ENCODE data around the gene ATG16L2. TPM values are rescaled to one million over a fixed set of nuclear protein-coding genes. Genes with fewer than 3 reads are reported as not detected.

The ATG16L2 gene, protein sequence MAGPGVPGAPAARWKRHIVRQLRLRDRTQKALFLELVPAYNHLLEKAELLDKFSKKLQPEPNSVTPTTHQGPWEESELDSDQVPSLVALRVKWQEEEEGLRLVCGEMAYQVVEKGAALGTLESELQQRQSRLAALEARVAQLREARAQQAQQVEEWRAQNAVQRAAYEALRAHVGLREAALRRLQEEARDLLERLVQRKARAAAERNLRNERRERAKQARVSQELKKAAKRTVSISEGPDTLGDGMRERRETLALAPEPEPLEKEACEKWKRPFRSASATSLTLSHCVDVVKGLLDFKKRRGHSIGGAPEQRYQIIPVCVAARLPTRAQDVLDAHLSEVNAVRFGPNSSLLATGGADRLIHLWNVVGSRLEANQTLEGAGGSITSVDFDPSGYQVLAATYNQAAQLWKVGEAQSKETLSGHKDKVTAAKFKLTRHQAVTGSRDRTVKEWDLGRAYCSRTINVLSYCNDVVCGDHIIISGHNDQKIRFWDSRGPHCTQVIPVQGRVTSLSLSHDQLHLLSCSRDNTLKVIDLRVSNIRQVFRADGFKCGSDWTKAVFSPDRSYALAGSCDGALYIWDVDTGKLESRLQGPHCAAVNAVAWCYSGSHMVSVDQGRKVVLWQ
- total RNA-seq (2021) (22.2 to 29.0 TPM (median 28.6 TPM) in 3 replicates), Bru-seq, nascent RNA (percentile 52 among the genes with signal in this experiment)
- long read RNA-seq, experiment 1, transcript ATG16L2-203 (16 exons, 3,841 nt): major isoform, 5 of 52 reads
- long read RNA-seq, experiment 1, partial matches to known transcripts: 13 of 52 reads
- long read RNA-seq, experiment 1, other reads (novel, unspliced or antisense): 25 of 52 reads
- long read RNA-seq, experiment 2, partial matches to known transcripts: 2 of 8 reads
- long read RNA-seq, experiment 2, other reads (novel, unspliced or antisense): 5 of 8 reads
- long read RNA-seq, experiment 3, partial matches to known transcripts: 0 of 1 reads
- long read RNA-seq, experiment 3, other reads (novel, unspliced or antisense): 1 of 1 reads

DNA sequence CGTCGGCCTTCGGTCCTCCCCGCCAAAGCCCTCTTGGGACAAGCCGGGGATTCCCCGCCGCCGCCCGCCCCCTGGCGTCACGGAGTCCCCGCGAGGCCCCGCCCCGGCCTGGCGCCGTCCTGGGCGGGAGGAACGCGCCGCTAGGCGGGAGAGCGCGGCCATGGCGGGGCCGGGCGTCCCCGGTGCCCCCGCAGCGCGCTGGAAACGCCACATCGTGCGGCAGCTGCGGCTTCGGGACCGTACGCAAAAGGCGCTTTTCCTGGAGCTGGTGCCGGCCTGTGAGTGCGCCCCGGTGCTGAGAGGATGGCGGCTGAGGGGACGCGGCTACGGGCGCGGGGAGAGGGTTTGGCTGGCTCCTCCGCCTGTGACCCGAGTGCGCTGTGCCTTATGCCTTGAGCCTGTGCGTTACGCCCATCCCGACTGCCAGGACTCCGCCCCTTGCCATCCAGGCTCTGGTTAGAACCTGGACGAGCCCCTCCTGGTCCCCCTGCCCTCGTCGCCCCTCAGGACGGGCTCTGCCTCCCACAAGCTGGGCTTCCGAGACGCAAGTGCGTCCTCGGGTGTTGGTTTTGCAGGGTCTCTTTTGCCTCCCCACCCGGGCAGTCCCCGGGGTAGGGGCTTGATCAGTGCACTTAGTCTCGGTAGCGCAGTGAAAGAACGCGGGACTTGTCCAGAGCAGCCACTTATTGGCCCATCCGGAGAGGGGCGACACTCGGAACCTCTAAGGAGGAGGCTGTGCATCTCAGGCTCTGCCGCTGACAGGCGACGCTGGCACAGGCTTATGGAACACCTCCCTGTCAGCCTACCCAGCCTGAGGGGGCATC, at the start of gene ATG16L2:
TSS of gene ATG16L2 (plus strand) at position 126 of the 824 bp plus-strand sequence. CDS start at position 161, 35 bp downstream.
- POLR2A ChIA-PET: interaction anchor here (0.6 kb wide), 1 partner anchor 85 kb away, joined by 3 read pairs; no protein-coding TSS in a partner anchor
- ATAC-seq (peak; percentile 80), DNase-seq (ENCODE audit: low spot score) (peak; percentile 84)
- CTCF ChIA-PET: interaction anchor here (0.7 to 4.0 kb wide), 5 partner anchors 16 to 89 kb away, joined by 3 to 54 read pairs (median 3); partner anchors contain the start of gene STARD10
- H3K4me1 Mint-ChIP-seq: peaks cover 32% of the 10 kb centered on the region
- peaks cover 3% of the 10 kb centered on the region; the same call in 1 of the 2 replicates for H3K36me3 Mint-ChIP-seq
- peak within 1 kb of the TSS; percentile 97 for H3K27ac Mint-ChIP-seq
- H3K27me3 Mint-ChIP-seq (ENCODE audit: low read depth): peaks cover 22% of the 10 kb centered on the region
- H3K9me3 Mint-ChIP-seq: no peaks in the 10 kb centered on the region
- H3K4me3 Mint-ChIP-seq: peak within 1 kb of the TSS; percentile 95
- TF ChIP-seq, protein P1, sequence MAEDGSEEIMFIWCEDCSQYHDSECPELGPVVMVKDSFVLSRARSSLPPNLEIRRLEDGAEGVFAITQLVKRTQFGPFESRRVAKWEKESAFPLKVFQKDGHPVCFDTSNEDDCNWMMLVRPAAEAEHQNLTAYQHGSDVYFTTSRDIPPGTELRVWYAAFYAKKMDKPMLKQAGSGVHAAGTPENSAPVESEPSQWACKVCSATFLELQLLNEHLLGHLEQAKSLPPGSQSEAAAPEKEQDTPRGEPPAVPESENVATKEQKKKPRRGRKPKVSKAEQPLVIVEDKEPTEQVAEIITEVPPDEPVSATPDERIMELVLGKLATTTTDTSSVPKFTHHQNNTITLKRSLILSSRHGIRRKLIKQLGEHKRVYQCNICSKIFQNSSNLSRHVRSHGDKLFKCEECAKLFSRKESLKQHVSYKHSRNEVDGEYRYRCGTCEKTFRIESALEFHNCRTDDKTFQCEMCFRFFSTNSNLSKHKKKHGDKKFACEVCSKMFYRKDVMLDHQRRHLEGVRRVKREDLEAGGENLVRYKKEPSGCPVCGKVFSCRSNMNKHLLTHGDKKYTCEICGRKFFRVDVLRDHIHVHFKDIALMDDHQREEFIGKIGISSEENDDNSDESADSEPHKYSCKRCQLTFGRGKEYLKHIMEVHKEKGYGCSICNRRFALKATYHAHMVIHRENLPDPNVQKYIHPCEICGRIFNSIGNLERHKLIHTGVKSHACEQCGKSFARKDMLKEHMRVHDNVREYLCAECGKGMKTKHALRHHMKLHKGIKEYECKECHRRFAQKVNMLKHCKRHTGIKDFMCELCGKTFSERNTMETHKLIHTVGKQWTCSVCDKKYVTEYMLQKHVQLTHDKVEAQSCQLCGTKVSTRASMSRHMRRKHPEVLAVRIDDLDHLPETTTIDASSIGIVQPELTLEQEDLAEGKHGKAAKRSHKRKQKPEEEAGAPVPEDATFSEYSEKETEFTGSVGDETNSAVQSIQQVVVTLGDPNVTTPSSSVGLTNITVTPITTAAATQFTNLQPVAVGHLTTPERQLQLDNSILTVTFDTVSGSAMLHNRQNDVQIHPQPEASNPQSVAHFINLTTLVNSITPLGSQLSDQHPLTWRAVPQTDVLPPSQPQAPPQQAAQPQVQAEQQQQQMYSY (CRISPR knock-in tag; IDR thresholded peaks at IDR 0.05): peak; percentile 32
- TF ChIP-seq, protein P2, sequence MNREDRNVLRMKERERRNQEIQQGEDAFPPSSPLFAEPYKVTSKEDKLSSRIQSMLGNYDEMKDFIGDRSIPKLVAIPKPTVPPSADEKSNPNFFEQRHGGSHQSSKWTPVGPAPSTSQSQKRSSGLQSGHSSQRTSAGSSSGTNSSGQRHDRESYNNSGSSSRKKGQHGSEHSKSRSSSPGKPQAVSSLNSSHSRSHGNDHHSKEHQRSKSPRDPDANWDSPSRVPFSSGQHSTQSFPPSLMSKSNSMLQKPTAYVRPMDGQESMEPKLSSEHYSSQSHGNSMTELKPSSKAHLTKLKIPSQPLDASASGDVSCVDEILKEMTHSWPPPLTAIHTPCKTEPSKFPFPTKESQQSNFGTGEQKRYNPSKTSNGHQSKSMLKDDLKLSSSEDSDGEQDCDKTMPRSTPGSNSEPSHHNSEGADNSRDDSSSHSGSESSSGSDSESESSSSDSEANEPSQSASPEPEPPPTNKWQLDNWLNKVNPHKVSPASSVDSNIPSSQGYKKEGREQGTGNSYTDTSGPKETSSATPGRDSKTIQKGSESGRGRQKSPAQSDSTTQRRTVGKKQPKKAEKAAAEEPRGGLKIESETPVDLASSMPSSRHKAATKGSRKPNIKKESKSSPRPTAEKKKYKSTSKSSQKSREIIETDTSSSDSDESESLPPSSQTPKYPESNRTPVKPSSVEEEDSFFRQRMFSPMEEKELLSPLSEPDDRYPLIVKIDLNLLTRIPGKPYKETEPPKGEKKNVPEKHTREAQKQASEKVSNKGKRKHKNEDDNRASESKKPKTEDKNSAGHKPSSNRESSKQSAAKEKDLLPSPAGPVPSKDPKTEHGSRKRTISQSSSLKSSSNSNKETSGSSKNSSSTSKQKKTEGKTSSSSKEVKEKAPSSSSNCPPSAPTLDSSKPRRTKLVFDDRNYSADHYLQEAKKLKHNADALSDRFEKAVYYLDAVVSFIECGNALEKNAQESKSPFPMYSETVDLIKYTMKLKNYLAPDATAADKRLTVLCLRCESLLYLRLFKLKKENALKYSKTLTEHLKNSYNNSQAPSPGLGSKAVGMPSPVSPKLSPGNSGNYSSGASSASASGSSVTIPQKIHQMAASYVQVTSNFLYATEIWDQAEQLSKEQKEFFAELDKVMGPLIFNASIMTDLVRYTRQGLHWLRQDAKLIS (CRISPR knock-in tag; IDR thresholded peaks at IDR 0.05; ENCODE audit: borderline replicate concordance): no peak
- TF ChIP-seq, protein P3, sequence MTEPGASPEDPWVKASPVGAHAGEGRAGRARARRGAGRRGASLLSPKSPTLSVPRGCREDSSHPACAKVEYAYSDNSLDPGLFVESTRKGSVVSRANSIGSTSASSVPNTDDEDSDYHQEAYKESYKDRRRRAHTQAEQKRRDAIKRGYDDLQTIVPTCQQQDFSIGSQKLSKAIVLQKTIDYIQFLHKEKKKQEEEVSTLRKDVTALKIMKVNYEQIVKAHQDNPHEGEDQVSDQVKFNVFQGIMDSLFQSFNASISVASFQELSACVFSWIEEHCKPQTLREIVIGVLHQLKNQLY (CRISPR knock-in tag; IDR thresholded peaks at IDR 0.05): no peak
- TF ChIP-seq ZNF263 (CRISPR knock-in tag; IDR thresholded peaks at IDR 0.05; ENCODE audit: low read depth): no peak
- TF ChIP-seq, protein P4, sequence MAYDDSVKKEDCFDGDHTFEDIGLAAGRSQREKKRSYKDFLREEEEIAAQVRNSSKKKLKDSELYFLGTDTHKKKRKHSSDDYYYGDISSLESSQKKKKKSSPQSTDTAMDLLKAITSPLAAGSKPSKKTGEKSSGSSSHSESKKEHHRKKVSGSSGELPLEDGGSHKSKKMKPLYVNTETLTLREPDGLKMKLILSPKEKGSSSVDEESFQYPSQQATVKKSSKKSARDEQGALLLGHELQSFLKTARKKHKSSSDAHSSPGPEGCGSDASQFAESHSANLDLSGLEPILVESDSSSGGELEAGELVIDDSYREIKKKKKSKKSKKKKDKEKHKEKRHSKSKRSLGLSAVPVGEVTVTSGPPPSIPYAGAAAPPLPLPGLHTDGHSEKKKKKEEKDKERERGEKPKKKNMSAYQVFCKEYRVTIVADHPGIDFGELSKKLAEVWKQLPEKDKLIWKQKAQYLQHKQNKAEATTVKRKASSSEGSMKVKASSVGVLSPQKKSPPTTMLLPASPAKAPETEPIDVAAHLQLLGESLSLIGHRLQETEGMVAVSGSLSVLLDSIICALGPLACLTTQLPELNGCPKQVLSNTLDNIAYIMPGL (CRISPR knock-in tag; IDR thresholded peaks at IDR 0.05): peak; percentile 33
- TF ChIP-seq SMAD4 (CRISPR knock-in tag; IDR thresholded peaks at IDR 0.05): no peak
- TF ChIP-seq NFATC4 (CRISPR knock-in tag; IDR thresholded peaks at IDR 0.05): no peak
- TF ChIP-seq, protein P5, sequence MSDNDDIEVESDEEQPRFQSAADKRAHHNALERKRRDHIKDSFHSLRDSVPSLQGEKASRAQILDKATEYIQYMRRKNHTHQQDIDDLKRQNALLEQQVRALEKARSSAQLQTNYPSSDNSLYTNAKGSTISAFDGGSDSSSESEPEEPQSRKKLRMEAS (CRISPR knock-in tag; IDR thresholded peaks at IDR 0.05): no peak; the same call in 1 of the 2 replicates
- no peak for TF ChIP-seq ZNF416 (CRISPR knock-in tag; IDR thresholded peaks at IDR 0.05)
- peak; percentile 17; the same call in 1 of the 2 replicates for TF ChIP-seq JUN (CRISPR knock-in tag; IDR thresholded peaks at IDR 0.05)
- TF ChIP-seq, protein P6, sequence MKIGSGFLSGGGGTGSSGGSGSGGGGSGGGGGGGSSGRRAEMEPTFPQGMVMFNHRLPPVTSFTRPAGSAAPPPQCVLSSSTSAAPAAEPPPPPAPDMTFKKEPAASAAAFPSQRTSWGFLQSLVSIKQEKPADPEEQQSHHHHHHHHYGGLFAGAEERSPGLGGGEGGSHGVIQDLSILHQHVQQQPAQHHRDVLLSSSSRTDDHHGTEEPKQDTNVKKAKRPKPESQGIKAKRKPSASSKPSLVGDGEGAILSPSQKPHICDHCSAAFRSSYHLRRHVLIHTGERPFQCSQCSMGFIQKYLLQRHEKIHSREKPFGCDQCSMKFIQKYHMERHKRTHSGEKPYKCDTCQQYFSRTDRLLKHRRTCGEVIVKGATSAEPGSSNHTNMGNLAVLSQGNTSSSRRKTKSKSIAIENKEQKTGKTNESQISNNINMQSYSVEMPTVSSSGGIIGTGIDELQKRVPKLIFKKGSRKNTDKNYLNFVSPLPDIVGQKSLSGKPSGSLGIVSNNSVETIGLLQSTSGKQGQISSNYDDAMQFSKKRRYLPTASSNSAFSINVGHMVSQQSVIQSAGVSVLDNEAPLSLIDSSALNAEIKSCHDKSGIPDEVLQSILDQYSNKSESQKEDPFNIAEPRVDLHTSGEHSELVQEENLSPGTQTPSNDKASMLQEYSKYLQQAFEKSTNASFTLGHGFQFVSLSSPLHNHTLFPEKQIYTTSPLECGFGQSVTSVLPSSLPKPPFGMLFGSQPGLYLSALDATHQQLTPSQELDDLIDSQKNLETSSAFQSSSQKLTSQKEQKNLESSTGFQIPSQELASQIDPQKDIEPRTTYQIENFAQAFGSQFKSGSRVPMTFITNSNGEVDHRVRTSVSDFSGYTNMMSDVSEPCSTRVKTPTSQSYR (CRISPR knock-in tag; IDR thresholded peaks at IDR 0.05): 0 out of 2 replicates have a peak, but pooled peaks have one; percentile 62
- no peak for TF ChIP-seq GRHL2 (CRISPR knock-in tag; IDR thresholded peaks at IDR 0.05; ENCODE audit: insufficient replicate concordance, severe bottlenecking)
- no peak for TF ChIP-seq ZNF121 (CRISPR knock-in tag; IDR thresholded peaks at IDR 0.05)
- TF ChIP-seq MXD4 (CRISPR knock-in tag; IDR thresholded peaks at IDR 0.05; ENCODE audit: borderline replicate concordance): no peak
- no peak for TF ChIP-seq RELA (CRISPR knock-in tag; IDR thresholded peaks at IDR 0.05; ENCODE audit: borderline replicate concordance)
- peak; percentile 52; the same call in 1 of the 2 replicates for TF ChIP-seq TEAD1 (CRISPR knock-in tag; IDR thresholded peaks at IDR 0.05)
- TF ChIP-seq NR3C1 (CRISPR knock-in tag; conservative IDR thresholded peaks at IDR 0.05; ENCODE audit: low read depth): no peak
